HG03521 (cell line): ENCODE data around the gene TMEM14C.
"Not testable (repeated sequence)": the region's sequence is repeated elsewhere in the genome, so short reads cannot be mapped to it uniquely, and the experiment has no call there.

ENCODE experiments used
- ATAC-seq: cut with Tn5 transposase; IDR thresholded peaks from one replicate; pipeline ENCODE4 v1.9.1; 2021; ENCODE audit warnings: mild to moderate bottlenecking, moderate library complexity; ENCODE audit not compliant: unreplicated experiment

The TMEM14C gene

DNA sequence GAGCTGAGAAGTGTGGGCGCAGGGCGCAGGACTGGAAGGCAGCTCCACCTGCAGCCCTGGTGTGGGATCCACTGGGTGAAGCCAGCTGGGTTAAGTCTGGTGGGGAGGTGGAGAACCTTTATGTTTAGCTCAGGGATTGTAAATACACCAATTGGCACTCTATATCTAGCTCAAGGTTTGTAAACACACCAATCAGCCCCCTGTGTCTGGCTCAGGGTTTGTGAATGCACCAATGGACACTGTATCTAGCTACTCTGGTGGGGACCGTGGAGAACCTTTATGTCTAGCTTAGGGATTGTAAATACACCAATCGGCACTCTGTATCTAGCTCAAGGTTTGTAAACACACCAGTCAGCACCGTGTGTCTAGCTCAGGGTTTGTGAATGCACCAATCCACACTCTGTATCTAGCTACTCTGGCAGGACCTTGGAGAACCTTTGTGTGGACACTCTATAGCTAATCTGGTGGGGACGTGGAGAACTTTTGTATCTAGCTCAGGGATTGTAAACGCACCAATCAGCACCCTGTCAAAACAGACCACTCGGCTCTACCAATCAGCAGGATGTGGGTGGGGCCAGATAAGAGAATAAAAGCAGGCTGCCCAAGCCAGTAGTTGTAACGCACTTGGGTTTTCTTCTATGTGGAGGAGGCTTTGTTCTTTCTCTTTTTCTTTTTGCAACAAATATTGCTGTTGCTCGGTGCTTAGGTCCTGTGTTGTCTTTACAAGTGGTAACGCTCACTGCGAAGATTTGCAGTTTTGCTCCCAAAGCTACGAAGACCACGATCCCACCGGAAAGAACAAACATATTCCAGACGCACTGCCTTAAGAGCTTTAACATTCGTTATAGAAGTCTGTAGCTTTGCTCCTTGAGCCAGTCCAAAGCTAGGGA is 1.7 kb upstream of the TMEM14C start:
- ATAC-seq, result not testable (repeated sequence)

DNA sequence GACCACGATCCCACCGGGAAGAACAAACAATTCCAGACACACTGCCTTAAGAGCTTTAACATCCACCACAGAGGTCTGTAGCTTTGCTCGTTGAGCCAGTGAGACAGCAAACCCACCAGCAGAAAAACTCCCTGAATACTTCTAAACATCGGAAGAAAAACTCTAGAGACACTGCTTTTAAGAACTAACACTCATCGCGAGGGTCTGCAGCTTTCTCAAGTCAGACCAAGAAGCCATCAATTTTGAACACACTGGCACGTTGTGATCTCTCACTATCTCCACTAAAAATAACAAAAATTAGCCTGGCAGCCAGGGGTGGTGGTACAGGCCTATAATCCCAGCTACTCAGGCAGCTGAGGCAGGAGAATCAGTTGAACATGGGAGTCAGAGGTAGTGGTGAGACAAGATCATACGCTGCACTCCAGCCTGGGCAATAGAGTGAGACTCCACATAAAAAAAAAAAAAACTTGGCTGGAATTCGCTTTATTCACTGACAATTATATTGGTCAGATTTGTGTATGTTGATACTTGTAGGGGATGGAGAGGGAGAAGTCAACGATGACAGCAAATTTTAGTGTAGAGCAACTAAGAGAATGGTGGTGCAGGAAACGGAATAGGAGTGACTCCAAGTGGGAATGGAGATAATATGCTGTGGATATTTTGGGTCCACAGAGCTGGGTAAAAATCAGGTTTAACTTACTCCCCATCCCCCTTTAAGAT is 860 bp upstream of the TMEM14C start:
- no peak for ATAC-seq

DNA sequence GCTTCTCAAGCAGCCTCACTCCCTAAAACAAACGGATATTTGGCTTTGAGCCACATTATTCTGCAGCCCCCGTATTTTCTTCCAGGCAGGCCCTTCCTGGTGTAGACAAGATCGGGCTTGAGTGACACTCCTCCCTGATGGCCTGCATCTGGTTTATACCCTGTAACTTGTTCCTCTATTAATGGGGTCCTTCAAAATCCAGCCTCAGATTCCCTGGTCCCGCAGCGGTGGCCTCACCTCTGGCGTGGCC is 375 bp upstream of the TMEM14C start:
- no peak for ATAC-seq

DNA sequence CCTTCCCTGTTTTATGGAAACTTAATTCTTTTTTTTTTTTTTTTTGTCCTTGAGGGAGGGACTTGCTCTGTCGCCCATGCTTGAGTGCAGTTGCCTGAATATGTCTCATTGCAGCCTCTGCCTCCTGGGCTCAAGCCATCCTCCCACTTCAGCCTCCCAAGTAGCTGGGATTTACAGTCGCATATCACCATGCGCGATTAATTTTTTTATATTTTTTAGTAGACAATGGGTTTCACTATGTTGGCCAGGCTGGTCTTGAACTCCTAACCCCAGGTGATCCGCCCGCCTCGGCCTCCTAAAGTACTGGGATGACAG is 654 bp downstream of the TMEM14C start:
- no peak for ATAC-seq

DNA sequence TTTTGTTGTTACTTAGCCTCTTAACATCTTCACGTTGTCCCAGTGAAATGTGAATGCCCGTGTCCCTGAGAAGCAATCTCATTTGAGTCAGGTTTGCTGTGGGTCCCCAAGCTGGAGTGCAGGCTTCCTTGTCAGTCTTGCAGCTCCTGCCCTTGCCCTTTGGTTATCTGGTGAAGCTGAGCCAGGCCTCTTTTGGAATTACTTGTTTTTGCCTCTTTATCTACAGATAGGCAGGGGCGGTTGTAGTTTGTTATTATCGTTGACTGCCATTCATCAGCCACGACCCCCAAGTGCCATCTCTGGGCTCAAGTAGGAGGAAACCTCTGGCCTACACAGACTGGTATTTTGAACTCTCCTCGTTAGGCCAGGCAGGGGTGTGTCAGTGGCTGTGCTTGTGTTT is 2.2 kb downstream of the TMEM14C start:
- no peak for ATAC-seq

DNA sequence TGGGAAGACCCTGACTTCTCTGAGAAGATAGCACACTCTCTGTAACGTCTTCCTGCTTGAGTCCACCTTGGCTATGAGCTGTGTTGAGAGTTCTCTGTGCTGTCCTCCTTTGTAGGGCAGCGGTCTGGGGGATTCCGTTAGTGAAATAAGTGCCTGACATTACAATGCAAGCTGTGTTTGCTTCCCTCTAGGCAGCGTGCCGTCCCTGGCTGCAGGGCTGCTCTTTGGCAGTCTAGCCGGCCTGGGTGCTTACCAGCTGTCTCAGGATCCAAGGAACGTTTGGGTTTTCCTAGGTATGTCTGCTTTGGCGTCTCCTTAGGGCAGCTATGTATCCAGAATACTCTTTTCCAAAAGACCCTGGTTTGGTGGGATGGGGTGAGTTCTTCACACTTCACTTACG is 2.8 kb downstream of the TMEM14C start:
- ATAC-seq, result no peak

DNA sequence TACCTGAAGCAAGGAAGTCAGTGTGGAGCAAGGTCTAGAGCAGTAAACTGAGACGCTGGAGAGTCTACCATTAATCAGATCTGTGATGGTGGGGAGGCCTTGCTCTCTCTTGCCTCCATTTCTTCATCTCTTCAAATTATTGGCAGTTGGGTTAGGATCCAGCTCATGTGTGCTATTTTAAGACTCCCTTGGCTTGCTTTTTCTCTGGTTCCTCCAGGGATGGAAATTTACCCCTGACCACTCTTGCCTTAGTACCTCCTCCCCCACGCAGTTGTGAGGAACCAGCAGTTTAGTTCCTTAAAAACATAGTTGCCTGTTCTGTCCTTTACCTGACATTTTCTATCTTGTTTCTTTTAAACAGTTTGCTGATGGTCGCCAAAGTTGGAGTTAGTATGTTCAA is 7.4 kb downstream of the TMEM14C start:
- no peak for ATAC-seq

DNA sequence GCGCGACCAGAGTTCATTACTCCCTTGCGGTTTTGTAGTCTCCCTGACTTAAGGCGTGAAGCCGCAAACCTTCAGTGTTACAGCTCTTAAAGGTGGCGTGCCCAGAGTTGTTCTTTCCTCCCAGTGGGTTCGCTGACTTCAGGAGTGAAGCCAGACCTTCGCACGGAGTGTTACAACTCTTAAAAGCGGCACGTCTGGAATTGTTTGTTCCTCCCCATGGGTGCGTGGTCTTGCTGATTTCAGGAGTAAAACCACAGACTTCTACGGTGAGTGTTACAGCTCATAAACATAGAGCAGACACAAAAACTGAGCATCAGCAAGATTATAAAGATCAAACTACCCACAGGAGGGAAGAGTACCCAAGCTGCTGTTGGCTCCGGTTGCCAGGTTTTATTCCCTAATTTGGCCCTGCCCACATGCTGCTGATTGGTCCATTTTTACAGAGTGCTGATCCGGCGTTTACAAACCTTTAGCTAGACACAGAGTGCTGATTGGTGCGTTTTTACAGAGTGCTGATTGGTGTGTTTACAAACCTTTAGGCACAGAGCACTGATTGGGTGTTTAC is 10.4 kb downstream of the TMEM14C start:
- ATAC-seq, result no peak

DNA sequence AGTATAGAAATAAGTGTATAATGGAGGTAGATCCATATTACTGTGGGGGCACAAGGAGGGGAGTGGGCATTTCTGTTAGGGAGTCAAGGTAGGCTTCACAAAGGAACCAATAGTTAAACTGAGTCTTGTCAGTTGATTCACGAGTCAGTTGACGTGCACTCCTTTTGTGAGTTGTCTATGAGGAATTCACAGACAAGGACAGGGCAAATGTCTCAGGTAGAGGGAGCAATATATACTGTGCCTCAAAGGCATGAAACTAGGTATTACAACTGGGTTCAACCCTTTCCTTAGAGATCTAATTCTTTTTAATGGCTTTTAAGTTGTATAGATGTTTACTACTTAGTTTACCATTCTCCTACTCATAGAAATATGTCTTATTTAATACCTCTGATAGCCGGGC is 11.0 kb downstream of the TMEM14C start:
- ATAC-seq, result no peak

DNA sequence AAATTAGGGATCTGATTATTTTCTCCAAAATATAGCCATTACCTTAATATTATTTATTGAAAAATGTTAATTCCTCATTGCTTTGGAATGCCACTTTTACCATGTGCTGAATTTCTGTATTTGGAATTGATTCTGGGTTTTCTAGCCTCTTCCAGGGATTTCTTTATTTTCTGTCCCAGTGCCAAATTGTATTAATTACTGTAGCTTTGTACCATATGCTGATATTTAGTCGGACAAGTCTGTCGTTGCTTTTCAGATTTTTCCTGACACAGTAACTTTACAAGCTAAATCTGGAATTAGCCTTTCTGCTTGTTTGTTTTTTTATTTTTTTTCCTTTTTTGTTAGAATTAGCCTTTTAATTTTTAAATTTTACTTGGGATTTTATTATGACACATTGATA is 13.9 kb downstream of the TMEM14C start:
- ATAC-seq, result no peak

DNA sequence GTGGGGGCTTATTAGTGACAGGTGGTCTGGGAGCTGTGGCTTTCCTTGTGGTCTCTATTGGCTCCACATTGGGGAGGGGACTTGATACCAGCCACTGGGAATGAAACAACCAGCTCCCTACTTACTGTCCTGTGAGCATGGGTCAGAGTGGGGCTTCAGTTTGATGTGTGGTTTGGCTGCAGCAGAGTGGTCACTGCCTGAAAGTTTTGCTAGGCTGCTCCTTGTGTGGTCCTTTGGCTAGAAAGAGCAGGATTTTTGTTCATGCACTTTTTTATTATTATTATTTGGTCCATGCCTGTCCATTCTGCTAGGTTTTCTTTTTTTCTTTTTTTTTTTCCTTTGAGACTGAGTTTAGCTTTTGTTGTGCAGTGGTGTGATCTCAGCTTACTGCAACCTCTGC is 17.2 kb downstream of the TMEM14C start:
- ATAC-seq, result no peak

DNA sequence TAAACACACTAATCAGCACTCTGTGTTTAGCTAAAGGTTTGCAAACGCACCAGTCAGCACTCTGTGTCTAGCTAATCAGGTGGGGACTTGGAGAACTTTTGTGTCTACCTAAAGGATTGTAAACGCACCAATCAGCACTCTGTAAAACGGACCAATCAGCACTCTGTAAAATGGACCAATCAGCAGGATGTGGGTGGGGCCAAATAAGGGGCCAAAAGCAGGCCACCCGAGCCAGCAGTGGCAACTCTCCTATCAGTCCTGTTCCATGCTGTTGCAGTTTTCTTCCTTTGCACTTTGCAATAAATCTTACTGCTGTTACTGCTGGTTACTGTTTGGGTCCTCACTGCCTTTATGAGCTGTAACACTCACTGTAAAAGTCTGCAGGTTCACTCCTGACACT is 18.8 kb downstream of the TMEM14C start:
- not testable (repeated sequence) for ATAC-seq

DNA sequence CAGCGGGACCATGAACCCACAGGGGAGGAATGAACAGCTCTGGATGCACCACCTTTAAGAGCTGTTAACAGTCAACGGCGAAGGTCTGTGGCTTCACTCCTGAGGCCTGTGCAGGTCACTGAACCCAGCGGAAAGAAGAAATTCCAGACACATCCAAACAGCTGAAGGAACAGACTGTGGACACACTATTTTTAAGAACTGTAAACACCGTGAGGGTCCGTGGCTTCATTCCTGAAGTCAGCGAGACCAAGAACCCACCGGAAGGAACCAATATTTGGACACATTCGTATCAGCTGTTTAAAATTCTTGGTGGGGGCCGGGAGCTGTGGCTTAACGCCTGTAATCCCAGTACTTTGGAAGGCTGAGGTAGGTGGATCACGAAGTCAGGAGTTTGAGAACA is 19.4 kb downstream of the TMEM14C start:
- no peak for ATAC-seq

DNA sequence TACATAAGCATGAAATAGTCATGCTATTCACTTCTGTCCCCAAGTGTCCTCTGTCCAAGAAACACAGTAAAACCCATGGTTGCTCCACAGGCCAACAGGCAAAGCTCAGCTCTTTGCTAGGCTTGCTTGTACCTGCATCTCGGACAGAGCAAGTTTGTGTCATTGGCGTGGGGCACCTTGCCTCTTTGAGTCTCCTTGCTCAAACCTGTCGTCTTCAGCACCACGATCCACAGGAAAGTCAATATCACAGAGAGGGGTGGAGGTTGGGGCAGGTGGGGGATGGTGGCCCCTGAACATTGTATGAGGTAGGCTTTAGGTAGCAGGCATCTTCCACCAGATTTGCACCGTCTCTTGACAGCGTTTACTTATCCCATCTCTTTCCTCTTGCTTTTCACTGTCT is 20.6 kb downstream of the TMEM14C start:
- no peak for ATAC-seq

DNA sequence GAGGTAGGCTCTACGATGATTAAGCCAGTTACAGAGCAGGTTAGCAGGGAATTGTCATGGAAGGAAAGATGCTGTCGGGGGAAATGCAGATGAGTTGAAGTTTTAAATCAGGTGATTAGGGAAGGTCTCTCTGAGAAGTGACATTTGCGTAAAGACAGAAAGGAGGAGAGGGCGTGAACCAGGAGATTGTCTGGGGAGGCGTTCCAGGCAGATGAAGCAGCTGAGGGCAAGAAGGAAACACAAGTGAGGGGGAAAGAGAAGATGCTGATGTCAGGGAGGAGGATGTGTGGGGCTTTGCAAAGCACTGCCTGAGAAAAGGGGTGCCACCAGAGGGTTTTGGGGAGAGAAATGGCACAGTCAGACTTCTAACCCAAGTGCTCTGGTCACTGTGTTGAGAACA is 22.2 kb downstream of the TMEM14C start:
- ATAC-seq, result no peak

DNA sequence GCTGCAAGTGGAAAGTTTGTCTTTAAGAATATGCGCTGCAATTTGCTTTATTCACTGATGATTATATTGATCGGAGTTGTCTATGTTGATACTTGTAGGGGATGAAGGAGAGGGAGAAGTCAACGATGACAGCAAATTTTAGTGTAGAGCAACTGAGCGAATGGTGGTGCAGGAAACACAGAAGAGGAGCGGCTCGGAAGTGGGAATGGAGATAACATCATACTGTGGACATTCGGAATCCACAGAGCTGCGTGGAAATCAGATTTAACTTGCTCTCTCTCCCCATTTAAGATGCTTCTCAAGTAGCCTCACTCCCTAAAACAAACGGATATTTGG is 24.0 kb downstream of the TMEM14C start:
- ATAC-seq, result no peak

DNA sequence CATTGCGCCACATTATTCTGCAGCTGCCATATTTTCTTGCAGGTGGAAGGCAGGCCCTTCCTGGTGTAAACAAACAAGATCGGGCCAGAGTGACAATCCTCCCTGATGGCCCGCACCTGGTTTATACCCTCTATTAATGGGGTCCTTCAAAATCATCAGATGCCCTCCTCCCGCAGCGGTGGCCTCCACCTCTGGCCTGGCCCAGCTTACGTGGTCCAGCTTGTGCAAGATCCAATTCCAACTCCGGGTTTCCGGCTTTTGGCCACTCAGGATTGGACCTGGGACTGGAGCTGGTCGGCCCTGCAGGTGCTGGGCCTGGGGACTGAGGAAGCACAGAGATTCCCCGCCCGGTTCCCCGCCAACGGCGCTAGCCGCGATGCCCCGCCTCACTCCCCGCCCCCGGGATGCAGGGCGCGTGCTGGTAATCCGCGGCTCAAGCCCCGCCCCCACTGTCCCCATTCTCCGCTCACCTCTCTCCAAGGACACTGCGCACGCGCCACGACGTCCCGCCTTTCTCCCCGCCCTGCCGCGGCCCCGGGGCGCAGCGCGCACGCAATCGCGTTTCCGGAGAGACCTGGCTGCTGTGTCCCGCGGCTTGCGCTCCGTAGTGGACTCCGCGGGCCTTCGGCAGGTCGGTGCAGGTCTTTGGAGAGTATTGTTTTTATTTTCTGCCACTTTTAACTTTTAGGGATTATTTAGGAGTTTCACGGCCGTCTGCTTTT is 24.5 kb downstream of the TMEM14C start, which contains the start of gene TMEM14B:
TMEM14B (plus strand) TSS at position 555 of the 722 bp plus-strand sequence. CDS start 1,441 bp downstream, outside the sequence.
- ATAC-seq, result peak; percentile 94

DNA sequence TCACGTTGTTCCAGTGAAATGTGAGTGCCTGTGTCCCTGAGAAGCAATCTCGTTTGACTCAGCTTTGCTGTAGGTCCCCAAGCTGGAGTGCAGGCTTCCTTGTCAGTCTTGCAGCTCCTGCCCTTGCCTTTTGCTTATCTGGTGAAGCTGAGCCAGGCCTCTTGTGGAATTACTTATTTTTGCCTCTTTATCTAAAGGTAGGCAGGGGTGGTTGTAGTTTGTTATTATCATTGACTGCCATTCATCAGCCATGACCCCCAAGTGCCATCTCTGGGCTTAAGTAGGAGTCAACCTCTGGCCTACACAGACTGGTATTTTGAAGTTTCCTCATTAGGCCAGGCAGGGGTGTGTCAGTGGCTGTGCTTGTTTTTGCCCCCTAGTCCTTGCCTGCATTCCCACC is 26.9 kb downstream of the TMEM14C start:
- ATAC-seq, result no peak

DNA sequence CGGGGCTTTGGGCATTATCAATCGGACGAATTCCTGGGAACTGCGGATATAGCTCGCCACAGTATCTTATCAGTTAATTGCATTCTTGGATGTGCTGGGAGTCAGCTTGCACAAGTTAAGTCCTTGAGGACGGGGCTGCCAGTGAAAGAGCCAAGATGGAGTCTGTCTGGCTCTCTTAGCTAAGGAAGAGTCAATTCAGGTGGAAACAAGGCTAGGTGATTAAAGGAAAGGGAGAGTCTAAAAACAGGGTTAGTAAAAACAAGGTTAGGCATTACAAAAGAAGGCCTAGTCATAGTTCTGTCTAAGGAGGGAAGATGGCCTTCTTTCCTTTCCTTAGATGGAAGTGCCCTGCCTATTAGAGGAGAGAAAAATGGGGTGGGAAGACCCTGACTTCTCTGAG is 27.7 kb downstream of the TMEM14C start:
- not testable (repeated sequence) for ATAC-seq

DNA sequence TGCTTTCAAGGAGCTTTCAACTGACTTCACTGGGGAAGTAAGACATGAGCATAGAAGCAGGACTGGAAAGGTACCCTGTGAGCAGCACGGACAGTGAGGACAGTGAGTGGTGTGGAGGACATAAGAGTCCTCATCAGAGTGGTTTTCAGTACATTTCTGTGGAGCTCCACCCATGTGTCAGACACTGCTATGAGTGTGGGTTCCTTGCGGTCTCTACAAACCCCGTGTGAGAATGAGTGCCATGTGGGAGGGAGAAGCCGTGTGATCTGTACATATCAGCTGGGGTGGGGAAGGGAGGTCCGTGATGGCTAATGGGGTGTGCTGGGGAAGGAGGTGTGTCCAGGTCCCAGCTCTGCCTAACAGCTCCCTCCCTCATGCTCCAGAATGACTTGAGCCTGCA is 28.9 kb downstream of the TMEM14C start:
- not testable (repeated sequence) for ATAC-seq

DNA sequence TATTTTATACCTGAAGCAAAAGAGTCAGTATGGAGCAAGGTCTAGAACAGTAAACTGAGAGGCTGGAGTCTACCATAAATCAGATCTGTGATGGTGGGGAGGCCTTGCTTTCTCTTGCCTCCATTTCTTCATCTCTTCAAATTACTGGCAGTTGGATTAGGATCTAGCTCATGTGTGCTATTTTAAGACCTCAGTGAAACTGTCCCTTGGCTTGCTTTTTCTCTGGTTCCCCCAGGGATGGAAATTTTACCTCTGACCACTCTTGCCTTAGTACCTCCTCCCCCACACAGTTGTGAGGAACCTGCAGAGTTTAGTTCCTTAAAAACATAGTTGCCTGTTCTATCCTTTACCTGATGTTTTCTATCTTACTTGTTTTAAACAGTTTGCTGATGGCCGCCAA is 33.2 kb downstream of the TMEM14C start:
- ATAC-seq, result no peak

DNA sequence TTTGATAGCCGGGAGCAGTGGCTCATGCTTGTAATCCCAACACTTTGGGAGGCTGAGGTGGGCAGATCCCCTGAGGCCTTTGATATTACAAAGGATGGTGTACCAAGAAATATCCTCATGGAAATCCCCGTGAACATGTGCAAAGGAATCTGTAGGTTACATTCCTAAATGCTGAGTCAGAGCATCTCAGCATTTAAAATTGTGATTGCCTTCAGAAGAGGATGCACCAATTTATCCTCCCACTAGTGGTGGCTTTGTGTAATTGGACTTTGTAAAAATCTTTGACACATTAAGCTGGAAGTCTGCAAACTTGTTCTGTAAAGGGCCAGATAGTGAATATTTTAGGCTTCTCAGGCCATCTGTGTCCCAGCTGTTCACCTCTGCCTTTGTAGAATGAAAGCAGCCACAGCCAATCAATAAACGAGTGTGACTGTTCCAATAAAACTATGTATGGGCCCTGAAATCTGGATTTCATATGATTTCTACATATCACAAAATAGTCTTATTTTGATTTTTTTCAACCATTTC is 36.5 kb downstream of the TMEM14C start:
- ATAC-seq, result peak; percentile 73
